Panc1 (cell line): ENCODE results near the gene IFI44. TPM values are rescaled to one million over a fixed set of nuclear protein-coding genes. Genes with fewer than 3 reads are reported as not detected.

Experiments
- ATAC-seq: fragments of 200-7000 bp; cut with Tn5 transposase; 2 replicates; pipeline ENCODE4 v1.9.1; 2020; ENCODE audit warnings: mild to moderate bottlenecking, moderate library complexity
- BruUV-seq: library from RNA; stranded (reverse); fragments of 400-500 nt; replicated peaks from 2 replicates; lab custom pipeline; 2021; lab: Mats Ljungman, UMichigan
- CTCF ChIA-PET: fragments of 300-600 bp; sonication (Branson Sonifier 250); formaldehyde crosslinking; loops from one replicate; lab custom pipeline; 2022; ENCODE audit warnings: antibody characterized with exemption; lab: Charles Lee
- POLR2A ChIA-PET: fragments of 300-600 bp; sonication (Branson Sonifier 250); formaldehyde crosslinking; loops from one replicate; lab custom pipeline; 2022; ENCODE audit warnings: antibody characterized with exemption; lab: Charles Lee
- DNase-seq: peaks from one replicate; pipeline ENCODE4 v3.0.0-alpha.2; 2010; ENCODE audit warnings: low read depth, low spot score
- H3K27ac ChIP-seq: 2 replicates; pipeline ENCODE4 v1.5.1; 2011; ENCODE audit warnings: mild to moderate bottlenecking, low read length, inconsistent platforms
- H3K27me3 ChIP-seq: fragments of 200-500 bp; sonication (Bioruptor generic); 2 replicates; pipeline ENCODE4 v1.6.0; 2014; ENCODE audit warnings: low read length, inconsistent platforms; ENCODE audit not compliant: control insufficient read depth, insufficient read depth
- H3K36me3 ChIP-seq: fragments of 200-500 bp; sonication (Bioruptor generic); 2 replicates; pipeline ENCODE4 v1.5.1; 2014; ENCODE audit warnings: inconsistent platforms, mild to moderate bottlenecking, low read length, moderate library complexity; ENCODE audit not compliant: control insufficient read depth, insufficient read depth
- H3K4me1 ChIP-seq: 2 replicates; pipeline ENCODE4 v1.5.1; 2011; ENCODE audit warnings: inconsistent platforms, mild to moderate bottlenecking, low read length, moderate library complexity; ENCODE audit not compliant: control insufficient read depth, insufficient read depth
- H3K4me3 ChIP-seq, 2 experiments: 2 replicates each; pipeline ENCODE4 v1.5.1; 2011 to 2012; ENCODE audit warnings: low read depth in 2 of 2, low read length in 2 of 2, mild to moderate bottlenecking in 2 of 2, inconsistent platforms in 1 of 2, moderate library complexity in 1 of 2
- H3K9me3 ChIP-seq: fragments of 200-500 bp; sonication (Bioruptor generic); 2 replicates; pipeline ENCODE4 v1.5.1; 2014; ENCODE audit warnings: low read depth, mild to moderate bottlenecking, inconsistent platforms, low read length, moderate library complexity; ENCODE audit not compliant: control insufficient read depth, insufficient read depth
- POLR2AphosphoS5 ChIP-seq: IDR thresholded peaks from 2 replicates; pipeline ENCODE4 v1.6.1; 2012; ENCODE audit warnings: mild to moderate bottlenecking, low read depth, low read length, moderate library complexity
- SIN3A ChIP-seq: IDR thresholded peaks from 2 replicates; pipeline ENCODE4 v1.6.1; 2012; ENCODE audit warnings: low read depth, mild to moderate bottlenecking, low read length, moderate library complexity, borderline replicate concordance; ENCODE audit not compliant: insufficient read depth
- TCF7L2 ChIP-seq: IDR thresholded peaks from 2 replicates; pipeline ENCODE4 v1.6.1; 2011; ENCODE audit warnings: mild to moderate bottlenecking, low read depth, low read length, inconsistent platforms
- in situ Hi-C: cut with HindIII; loops from 2 replicates; pipeline ENCODE4 v1.10.0; 2016; ENCODE audit warnings: low sequenced_read_pairs, low pct_unique_long_range_greater_than_20kb
- intact Hi-C: fragments of 100-400 bp; cut with micrococcal nuclease; formaldehyde crosslinking; loops from one replicate; pipeline ENCODE4 v1.10.0; 2022; ENCODE audit not compliant: unreplicated experiment
- total RNA-seq: library from RNA; stranded (reverse); gene quantifications from one replicate; pipeline ENCODE4 v1.2.1, GENCODE V29; 2021; ENCODE audit not compliant: unreplicated experiment
- TF ChIP-seq, protein P1 (sequence below), 2 experiments: IDR thresholded peaks; 2 replicates each; pipeline ENCODE4 v1.6.1; 2011 to 2012; ENCODE audit warnings: low read depth in 2 of 2, control low read depth in 1 of 2, low read length in 1 of 2, mild to moderate bottlenecking in 1 of 2, moderate library complexity in 1 of 2; ENCODE audit not compliant: insufficient read depth in 1 of 2
- TF ChIP-seq, protein P2 (sequence below): fragments of 450-650 bp; IDR thresholded peaks from 2 replicates; pipeline ENCODE4 v1.5.1; 2017; ENCODE audit warnings: mild to moderate bottlenecking

The IFI44 gene
- total RNA-seq, 1 experiment from 2014 or later: 2.0 TPM

DNA sequence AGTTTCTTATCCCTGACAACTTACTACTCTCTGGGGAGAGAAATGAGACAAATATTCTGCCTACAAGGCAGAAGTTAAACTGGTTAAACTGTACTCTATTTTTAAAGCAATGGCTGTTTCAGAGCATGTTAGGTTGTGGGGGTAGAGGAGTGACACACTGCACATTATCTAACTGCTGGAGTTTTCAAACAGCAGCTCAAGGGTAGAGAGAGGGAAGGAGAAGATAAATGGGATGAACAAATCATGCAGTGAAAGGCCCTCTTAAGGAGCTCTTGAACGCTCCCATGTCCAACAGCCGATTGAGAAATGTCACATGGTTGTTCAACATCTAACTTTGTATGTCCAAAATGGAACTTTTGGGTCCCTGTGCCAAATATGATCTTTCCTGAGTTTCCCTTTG, 43.4 kb upstream of the IFI44 start:
- no peaks in the 10 kb centered on the region for H3K4me1 ChIP-seq
- H3K27ac ChIP-seq: no peak overlapping the region
- no peaks in the 10 kb centered on the region for H3K9me3 ChIP-seq
- ChIA-PET CTCF (interaction anchor here (1.1 kb wide), 1 partner anchor 461 kb away, joined by 3 read pairs; no protein-coding TSS in a partner anchor), POLR2A (no interaction called here)
- intact Hi-C loops (no loop called here), in situ Hi-C loops (no loop called here)
- no peak overlapping the region for H3K4me3 ChIP-seq
- no TSS peak for BruUV-seq
- ATAC-seq (no peak), DNase-seq (no peak)
- TF ChIP-seq, protein P1, sequence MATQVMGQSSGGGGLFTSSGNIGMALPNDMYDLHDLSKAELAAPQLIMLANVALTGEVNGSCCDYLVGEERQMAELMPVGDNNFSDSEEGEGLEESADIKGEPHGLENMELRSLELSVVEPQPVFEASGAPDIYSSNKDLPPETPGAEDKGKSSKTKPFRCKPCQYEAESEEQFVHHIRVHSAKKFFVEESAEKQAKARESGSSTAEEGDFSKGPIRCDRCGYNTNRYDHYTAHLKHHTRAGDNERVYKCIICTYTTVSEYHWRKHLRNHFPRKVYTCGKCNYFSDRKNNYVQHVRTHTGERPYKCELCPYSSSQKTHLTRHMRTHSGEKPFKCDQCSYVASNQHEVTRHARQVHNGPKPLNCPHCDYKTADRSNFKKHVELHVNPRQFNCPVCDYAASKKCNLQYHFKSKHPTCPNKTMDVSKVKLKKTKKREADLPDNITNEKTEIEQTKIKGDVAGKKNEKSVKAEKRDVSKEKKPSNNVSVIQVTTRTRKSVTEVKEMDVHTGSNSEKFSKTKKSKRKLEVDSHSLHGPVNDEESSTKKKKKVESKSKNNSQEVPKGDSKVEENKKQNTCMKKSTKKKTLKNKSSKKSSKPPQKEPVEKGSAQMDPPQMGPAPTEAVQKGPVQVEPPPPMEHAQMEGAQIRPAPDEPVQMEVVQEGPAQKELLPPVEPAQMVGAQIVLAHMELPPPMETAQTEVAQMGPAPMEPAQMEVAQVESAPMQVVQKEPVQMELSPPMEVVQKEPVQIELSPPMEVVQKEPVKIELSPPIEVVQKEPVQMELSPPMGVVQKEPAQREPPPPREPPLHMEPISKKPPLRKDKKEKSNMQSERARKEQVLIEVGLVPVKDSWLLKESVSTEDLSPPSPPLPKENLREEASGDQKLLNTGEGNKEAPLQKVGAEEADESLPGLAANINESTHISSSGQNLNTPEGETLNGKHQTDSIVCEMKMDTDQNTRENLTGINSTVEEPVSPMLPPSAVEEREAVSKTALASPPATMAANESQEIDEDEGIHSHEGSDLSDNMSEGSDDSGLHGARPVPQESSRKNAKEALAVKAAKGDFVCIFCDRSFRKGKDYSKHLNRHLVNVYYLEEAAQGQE (IDR thresholded peaks at IDR 0.05; ENCODE audit: insufficient read depth in 1 of 2, low read depth in 2 of 2, low read length in 1 of 2): no peak
- TF ChIP-seq SIN3A (no peak), TCF7L2 (no peak), POLR2AphosphoS5 (no peak)
- TF ChIP-seq, protein P2, sequence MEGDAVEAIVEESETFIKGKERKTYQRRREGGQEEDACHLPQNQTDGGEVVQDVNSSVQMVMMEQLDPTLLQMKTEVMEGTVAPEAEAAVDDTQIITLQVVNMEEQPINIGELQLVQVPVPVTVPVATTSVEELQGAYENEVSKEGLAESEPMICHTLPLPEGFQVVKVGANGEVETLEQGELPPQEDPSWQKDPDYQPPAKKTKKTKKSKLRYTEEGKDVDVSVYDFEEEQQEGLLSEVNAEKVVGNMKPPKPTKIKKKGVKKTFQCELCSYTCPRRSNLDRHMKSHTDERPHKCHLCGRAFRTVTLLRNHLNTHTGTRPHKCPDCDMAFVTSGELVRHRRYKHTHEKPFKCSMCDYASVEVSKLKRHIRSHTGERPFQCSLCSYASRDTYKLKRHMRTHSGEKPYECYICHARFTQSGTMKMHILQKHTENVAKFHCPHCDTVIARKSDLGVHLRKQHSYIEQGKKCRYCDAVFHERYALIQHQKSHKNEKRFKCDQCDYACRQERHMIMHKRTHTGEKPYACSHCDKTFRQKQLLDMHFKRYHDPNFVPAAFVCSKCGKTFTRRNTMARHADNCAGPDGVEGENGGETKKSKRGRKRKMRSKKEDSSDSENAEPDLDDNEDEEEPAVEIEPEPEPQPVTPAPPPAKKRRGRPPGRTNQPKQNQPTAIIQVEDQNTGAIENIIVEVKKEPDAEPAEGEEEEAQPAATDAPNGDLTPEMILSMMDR: no peak
- H3K27me3 ChIP-seq: no peaks in the 10 kb centered on the region
- H3K36me3 ChIP-seq: no peaks in the 10 kb centered on the region; the same call in 1 of the 2 replicates

DNA sequence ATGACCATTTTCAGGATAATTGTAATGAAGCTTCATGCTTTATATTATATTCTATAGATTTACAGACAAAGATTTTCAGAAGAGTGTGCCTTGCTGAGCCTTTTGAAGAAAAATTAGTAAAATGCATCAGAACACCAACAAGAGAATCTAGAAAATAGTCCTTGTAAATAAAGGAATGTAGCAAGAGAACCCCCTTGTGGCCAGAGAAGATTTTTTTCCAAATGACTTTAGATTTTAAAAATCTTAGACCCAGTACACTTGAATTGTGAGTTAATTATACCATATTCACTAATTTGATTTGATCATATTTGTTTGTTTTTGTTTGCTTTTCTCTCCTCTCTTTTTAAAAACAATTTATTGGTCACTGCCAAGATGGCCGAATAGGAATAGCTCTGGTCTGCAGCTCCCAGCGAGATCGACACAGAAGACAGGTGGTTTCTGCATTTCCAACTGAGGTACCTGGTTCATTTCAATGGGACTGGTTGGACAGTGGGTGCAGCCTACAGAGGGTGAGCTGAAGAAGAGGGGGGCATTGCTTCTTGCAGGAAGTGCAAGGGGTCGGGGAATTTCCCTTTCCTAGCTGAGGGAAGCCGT, 42.2 kb upstream of the IFI44 start:
- POLR2A ChIA-PET: no interaction called here
- DNase-seq (no peak), ATAC-seq (no peak)
- BruUV-seq: no TSS peak
- no peaks in the 10 kb centered on the region for H3K27me3 ChIP-seq
- no peaks in the 10 kb centered on the region for H3K4me1 ChIP-seq
- H3K27ac ChIP-seq: no peak overlapping the region
- no peak for TF ChIP-seq POLR2AphosphoS5
- TF ChIP-seq, protein P2: peak; percentile 64; the same call in 1 of the 2 replicates
- H3K36me3 ChIP-seq: no peaks in the 10 kb centered on the region; the same call in 1 of the 2 replicates
- H3K9me3 ChIP-seq: no peaks in the 10 kb centered on the region
- CTCF ChIA-PET: interaction anchor here (0.6 to 0.9 kb wide), 2 partner anchors 433 to 461 kb away, joined by 3 to 4 read pairs; no protein-coding TSS in a partner anchor
- in situ Hi-C loops: no loop called here
- no peak overlapping the region for H3K4me3 ChIP-seq
- intact Hi-C loops: loop anchor here (1.0 kb wide), 1 partner anchor 462 kb away; no protein-coding TSS in a partner anchor
